ENCODE data around the gene KRTAP9-2. TPM values are rescaled to one million over a fixed set of nuclear protein-coding genes. Genes with fewer than 3 reads are reported as not detected.
"Not testable (repeated sequence)": the region's sequence is repeated elsewhere in the genome, so short reads cannot be mapped to it uniquely, and the experiment has no call there.

Gene KRTAP9-2
- total RNA-seq, 4 donors from 2014 or later, result not detected

GRCh38 chr17:41178843-41179616 is 47.4 kb upstream of the KRTAP9-2 start:
- ATAC-seq (no peak), DNase-seq (no peak)
- no peaks in the 10 kb centered on the region for H3K4me1 ChIP-seq
- in situ Hi-C loops (cut with MboI; ENCODE audit: low sequenced_read_pairs in 4 of 4), result loop anchor here in 1 of 4 donors (25.0 kb wide), 1 partner anchor 92 kb away; the partner anchor contains the start of genes KRTAP4-7 and KRTAP4-8
- no peak for TF ChIP-seq CTCF (IDR thresholded peaks at IDR 0.05 in 4 of 5, conservative IDR thresholded peaks at IDR 0.05 in 1 of 5)
- no peak for TF ChIP-seq POLR2A (IDR thresholded peaks at IDR 0.05)
- intact Hi-C loops (cut with DNase I; ENCODE audit: low total_unique reads), result no loop called here
- H3K9me3 ChIP-seq, result no peaks in the 10 kb centered on the region
- H3K4me3 ChIP-seq, result no peak overlapping the region
- H3K27me3 ChIP-seq, result no peaks in the 10 kb centered on the region
- no peaks in the 10 kb centered on the region for H3K36me3 ChIP-seq
- H3K27ac ChIP-seq, result no peak overlapping the region

- intact Hi-C loops (cut with DNase I; ENCODE audit: low total_unique reads), result no loop called here
- in situ Hi-C loops (cut with MboI; ENCODE audit: low sequenced_read_pairs in 4 of 4), result loop anchor here in 1 of 4 donors (25.0 kb wide), 1 partner anchor 97 kb away; the partner anchor contains the start of genes KRTAP4-7 and KRTAP4-8
- no peak for ATAC-seq
- no peak for DNase-seq
- no peaks in the 10 kb centered on the region for H3K4me1 ChIP-seq
- no peak within 1 kb of the TSS for H3K27ac ChIP-seq
- TF ChIP-seq CTCF (IDR thresholded peaks at IDR 0.05 in 4 of 5, conservative IDR thresholded peaks at IDR 0.05 in 1 of 5) (no peak), POLR2A (IDR thresholded peaks at IDR 0.05) (no peak)
- H3K4me3 ChIP-seq, result no peak within 1 kb of the TSS
- no peaks in the 10 kb centered on the region for H3K36me3 ChIP-seq
- no peaks in the 10 kb centered on the region for H3K27me3 ChIP-seq
- H3K9me3 ChIP-seq, result no peaks in the 10 kb centered on the region
These were observed 41.9 kb upstream of the KRTAP9-2 start, which contains the start of gene KRTAP4-1 for GRCh38 chr17:41184480-41184961. KRTAP4-1 (minus strand) TSS chr17:41184911; CDS start chr17:41184854, 57 bp downstream.

GRCh38 chr17:41185001-41185400 is 41.4 kb upstream of the KRTAP9-2 start:
- DNase-seq, result no peak
- intact Hi-C loops (cut with DNase I; ENCODE audit: low total_unique reads), result no loop called here
- no peaks in the 10 kb centered on the region for H3K9me3 ChIP-seq
- in situ Hi-C loops (cut with MboI; ENCODE audit: low sequenced_read_pairs in 4 of 4), result loop anchor here in 1 of 4 donors (25.0 kb wide), 1 partner anchor 98 kb away; the partner anchor contains the start of genes KRTAP4-7 and KRTAP4-8
- H3K4me1 ChIP-seq, result no peaks in the 10 kb centered on the region
- no peak overlapping the region for H3K27ac ChIP-seq
- no peak overlapping the region for H3K4me3 ChIP-seq
- H3K27me3 ChIP-seq, result no peaks in the 10 kb centered on the region
- ATAC-seq, result no peak
- no peaks in the 10 kb centered on the region for H3K36me3 ChIP-seq
- TF ChIP-seq CTCF (IDR thresholded peaks at IDR 0.05 in 4 of 5, conservative IDR thresholded peaks at IDR 0.05 in 1 of 5), result no peak
- no peak for TF ChIP-seq POLR2A (IDR thresholded peaks at IDR 0.05)

- intact Hi-C loops (cut with DNase I; ENCODE audit: low total_unique reads) (no loop called here), in situ Hi-C loops (cut with MboI; ENCODE audit: low sequenced_read_pairs in 4 of 4) (loop anchor here in 1 of 4 donors (25.0 kb wide), 1 partner anchor 100 kb away; the partner anchor contains the start of genes KRTAP4-7 and KRTAP4-8)
- no peaks in the 10 kb centered on the region for H3K36me3 ChIP-seq
- ATAC-seq (no peak), DNase-seq (no peak)
- no peaks in the 10 kb centered on the region for H3K4me1 ChIP-seq
- TF ChIP-seq CTCF (IDR thresholded peaks at IDR 0.05 in 4 of 5, conservative IDR thresholded peaks at IDR 0.05 in 1 of 5) (no peak), POLR2A (IDR thresholded peaks at IDR 0.05) (no peak)
- no peaks in the 10 kb centered on the region for H3K9me3 ChIP-seq
- no peak overlapping the region for H3K27ac ChIP-seq
- H3K4me3 ChIP-seq, result no peak overlapping the region
- peaks cover 0 to 4% (median 0%) of the 10 kb centered on the region in 3 donors for H3K27me3 ChIP-seq
These were observed 39.6 kb upstream of the KRTAP9-2 start for GRCh38 chr17:41186872-41187271.

GRCh38 chr17:41189837-41190318 is 36.6 kb upstream of the KRTAP9-2 start, which contains the start of gene KRTAP9-1:
KRTAP9-1 (plus strand) TSS chr17:41189887; CDS start chr17:41189887, 0 bp downstream.
- H3K9me3 ChIP-seq; H3K27me3 ChIP-seq; DNase-seq; H3K36me3 ChIP-seq; H3K4me1 ChIP-seq; intact Hi-C loops (cut with DNase I; ENCODE audit: low total_unique reads); H3K27ac ChIP-seq; H3K4me3 ChIP-seq; ATAC-seq: not testable (repeated sequence)
- in situ Hi-C loops (cut with MboI; ENCODE audit: low sequenced_read_pairs in 4 of 4), result loop anchor here in 1 of 4 donors (25.0 kb wide), 1 partner anchor 103 kb away; the partner anchor contains the start of genes KRTAP4-7 and KRTAP4-8

All from gastrocnemius medialis (tissue), 4 donors.